HCEC 1CT (cell line): ENCODE data around the gene VPS37B.
"Not testable (repeated sequence)": the region's sequence is repeated elsewhere in the genome, so short reads cannot be mapped to it uniquely, and the experiment has no call there.

Source experiments
- DNase-seq: peaks from one replicate; pipeline ENCODE4 v3.0.0-alpha.2; 2017

The VPS37B gene

GRCh38 chr12:122905258-122905657 lies 9.3 kb upstream of the VPS37B start:
- not testable (repeated sequence) for DNase-seq

- no peak for DNase-seq
Observed at GRCh38 chr12:122903693-122904034, 7.7 kb upstream of the VPS37B start.

DNA sequence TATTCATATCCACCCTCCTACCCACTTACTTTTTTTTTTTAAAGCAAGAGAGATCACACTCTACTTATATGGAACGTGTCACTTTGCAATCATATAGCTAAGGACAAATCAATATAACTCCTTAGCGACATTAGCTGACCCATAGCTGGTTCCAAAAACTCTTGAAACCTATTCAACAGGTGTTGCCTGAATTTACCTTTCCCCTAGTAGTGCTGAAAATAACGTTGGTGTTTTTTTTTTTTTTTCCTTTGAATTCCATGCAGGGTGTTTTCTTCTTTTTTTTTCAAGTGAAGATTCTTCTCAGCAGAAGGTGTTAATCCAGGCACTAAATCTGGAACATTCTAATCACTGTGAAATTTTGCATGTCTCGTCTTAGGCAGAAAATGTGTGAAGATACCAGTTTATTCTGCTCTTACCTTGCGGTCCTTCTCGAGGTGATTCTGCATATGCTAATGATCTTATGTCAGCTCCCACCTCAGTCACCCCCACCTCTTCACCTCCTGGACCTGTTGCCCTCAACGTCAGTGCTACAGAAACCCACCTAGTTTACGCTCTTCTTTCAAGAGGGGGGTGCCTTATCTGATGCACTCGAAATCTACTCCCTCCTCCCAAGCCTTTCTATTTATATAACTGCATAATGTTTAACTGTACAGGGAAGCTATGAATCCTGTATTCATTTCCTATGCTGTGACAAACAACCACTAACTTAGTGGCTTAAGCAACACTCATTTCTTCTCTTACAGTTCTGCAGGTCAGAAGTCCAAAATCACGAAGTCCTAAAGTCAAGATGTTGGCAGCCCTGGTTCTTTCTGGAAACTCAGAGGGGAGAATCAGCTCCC lies 7.1 kb upstream of the VPS37B start:
- DNase-seq: no peak

DNA sequence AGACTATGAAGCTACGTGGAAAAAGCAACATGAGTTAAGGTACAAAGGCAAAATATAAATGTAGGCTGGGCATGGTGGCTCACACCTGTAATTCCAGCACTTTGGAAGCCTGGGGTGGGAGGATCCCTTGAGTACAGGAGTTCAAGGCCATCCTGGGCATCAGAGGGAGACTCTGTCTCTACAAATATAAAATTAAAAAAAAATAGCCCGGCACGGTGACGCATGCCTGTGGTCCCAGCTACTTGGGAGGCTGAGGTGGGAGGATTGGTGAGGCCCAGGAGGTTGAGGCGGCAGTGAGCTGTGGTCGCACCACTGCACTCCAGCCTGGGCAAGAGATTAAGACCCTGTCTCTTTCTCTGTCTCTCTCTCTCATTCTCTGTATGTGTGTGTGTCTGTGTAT lies 4.0 kb upstream of the VPS37B start:
- no peak for DNase-seq

GRCh38 chr12:122896662-122897061 lies 738 bp upstream of the VPS37B start:
- no peak for DNase-seq

GRCh38 chr12:122895320-122895703 lies 612 bp downstream of the VPS37B start:
- DNase-seq: no peak

DNA sequence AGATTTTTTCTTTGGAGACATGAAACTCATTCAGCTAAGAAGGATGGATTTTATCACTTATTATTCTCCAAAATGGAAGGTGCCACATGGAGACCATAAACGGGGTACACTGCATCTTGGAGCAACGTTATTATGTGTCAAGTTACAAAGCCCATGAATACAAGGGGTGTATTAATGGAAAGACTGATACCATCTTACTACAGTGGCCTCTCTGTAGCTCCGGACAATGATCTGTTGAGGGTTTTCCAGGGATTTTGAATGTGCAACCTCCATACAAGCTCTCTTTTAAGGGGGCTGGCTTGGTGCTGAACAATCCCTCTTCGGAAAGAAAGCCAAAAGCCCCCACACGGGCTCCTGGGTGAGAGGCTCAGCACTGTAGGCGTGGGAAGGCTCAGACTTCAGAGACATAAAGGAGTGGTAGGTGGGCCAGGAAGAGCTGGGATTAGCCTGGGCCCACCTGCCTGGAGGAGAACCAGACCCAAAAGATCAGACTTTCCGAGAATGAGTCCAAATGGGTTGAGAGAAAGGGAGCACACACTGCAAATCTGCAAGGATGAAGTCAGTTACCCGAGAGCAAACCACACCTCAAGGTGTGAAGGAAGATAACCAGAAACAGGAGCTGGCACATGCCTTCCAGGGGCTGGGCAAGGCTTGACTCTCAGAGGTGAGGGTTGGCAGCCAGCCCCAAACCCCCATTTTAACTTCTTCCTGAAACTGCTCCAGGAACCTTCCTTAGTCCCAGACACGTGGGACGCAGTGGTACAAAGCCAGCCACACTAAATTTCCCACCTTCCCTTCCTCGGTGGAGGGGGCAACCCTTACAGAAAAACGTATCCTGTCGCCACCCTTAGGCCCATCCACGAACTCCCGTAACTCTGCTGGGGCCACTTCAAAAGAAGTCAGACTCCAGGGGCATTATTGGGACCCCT lies 1.5 kb downstream of the VPS37B start:
- no peak for DNase-seq

DNA sequence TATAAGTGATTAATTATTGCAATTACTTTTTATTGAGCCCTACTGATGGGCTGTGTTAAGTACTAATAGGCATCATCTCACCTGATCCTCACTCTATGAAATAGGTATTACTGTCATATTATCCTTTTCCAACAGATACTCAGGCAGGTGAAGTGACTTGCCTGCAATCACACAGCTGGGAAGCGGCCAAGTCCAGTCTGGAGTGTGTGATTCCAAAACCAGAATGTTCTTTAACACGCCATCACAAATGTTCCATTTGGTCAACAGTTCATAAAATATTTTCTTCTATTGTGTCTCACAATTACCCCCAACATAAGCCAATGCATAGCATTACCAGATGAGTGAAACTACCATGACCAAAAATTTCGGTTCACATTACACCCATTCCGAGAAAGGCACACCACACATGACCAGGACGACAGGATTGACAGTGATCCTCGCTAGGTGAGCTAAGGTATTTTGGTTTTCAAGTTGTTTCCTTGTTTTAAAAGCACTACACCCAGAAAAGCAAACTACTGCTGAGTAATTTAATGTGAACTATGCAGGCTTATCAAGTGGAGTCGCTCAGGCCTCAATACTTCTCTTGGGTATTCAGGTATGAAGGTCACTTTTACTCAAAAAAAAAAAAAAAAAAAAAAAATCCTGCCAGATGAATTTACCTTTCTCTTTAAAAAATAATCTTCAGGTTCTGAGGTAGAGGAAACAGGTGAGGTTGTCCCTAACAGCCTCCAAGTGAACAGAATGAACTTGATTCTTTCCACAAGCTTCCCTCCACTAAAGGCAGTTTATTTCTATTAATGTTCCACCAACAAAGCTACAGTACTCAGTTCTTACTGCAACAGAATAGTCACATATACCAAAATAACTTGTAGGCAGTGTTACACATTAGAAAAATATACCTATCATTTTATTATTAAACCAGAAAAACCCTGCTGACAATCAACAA lies 2.4 kb downstream of the VPS37B start:
- DNase-seq: no peak

- DNase-seq: not testable (repeated sequence)
Observed at GRCh38 chr12:122892724-122893123, 3.2 kb downstream of the VPS37B start.

- peak; percentile 76 for DNase-seq
Observed at GRCh38 chr12:122891661-122892525, 4.0 kb downstream of the VPS37B start.

GRCh38 chr12:122889761-122890520 lies 6.0 kb downstream of the VPS37B start:
- no peak for DNase-seq

- DNase-seq: peak; percentile 29
Observed at GRCh38 chr12:122888232-122888752, 7.6 kb downstream of the VPS37B start.

DNA sequence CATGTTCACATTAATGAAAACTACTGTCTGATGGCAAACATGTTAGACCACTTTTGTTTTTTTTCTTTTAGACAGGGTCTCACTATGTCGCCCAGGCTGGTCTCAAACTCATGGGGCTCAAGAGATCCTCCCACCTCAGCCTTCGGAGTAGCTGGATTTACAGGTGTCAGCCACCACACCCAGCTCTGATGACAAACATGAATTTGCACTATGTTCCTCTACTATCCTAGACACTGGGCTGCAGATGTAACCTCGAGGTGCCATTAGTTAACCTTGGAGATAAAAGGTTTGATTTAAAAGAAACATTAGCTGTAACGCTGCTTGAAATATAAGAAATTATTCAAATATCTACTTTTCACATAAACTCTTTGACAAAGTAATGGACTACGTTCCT lies 8.1 kb downstream of the VPS37B start:
- DNase-seq: no peak

GRCh38 chr12:122886851-122887818 lies 8.8 kb downstream of the VPS37B start:
- peak; percentile 69 for DNase-seq

DNA sequence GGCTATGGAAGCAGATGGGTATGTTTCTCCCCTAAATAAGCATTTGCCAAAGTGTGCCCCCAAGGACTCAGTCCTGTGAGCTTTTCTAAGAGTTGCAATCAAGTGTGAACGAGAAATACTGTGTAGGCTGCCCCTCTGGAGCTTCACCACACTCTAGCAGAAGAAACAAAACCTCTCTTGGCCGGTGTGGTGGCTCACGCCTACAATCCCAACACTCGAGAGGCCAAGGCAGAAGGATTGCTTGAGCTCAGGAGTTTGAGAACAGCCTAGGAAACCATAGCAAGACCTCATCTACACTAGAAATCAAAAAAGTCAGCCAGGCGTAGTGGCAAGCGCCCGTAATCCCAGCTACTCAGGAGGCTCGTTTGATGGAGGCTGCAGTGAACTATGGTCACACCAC lies 9.8 kb downstream of the VPS37B start:
- no peak for DNase-seq

DNA sequence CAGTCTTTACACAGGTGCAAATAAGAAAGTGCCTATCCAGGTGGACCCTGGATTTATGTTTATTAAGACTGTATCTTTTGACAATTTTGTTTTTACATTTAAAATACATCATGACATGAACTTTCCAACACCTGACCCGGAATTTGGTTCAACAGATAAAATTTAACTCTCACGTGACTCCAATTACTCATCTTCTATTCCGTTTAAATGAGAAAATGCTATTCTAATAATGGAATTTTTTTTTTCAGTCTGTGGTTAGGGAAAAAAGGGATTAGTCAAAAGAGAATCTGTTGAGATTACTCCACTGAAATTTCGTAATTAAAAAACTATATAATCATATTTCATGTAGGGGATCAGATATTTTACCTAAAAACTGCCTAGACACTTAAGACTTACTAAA lies 11.1 kb downstream of the VPS37B start:
- DNase-seq: peak; percentile 56

- DNase-seq: no peak
Observed at GRCh38 chr12:122884091-122884826, 11.7 kb downstream of the VPS37B start.

GRCh38 chr12:122882908-122883558 lies 12.9 kb downstream of the VPS37B start:
- DNase-seq: no peak
